A549 (cell line): ENCODE data around the gene TMEM88. TPM values are rescaled to one million over a fixed set of nuclear protein-coding genes. Genes with fewer than 3 reads are reported as not detected.

Experiments used
- ATOH8 ChIP-seq: fragments of 250-450 bp; sonication (Bioruptor Pico); IDR thresholded peaks from 2 replicates; pipeline ENCODE4 v1.5.0; 2020; ENCODE audit warnings: low read depth, mild to moderate bottlenecking, moderate library complexity
- BCL3 ChIP-seq: fragments of >200 bp; sonication (Bioruptor Twin); formaldehyde crosslinking; IDR thresholded peaks from 3 replicates; pipeline ENCODE4 v1.6.1; 2016
- CBX2 ChIP-seq: fragments of 200-600 bp; sonication (generic); IDR thresholded peaks from 2 replicates; pipeline ENCODE4 v1.6.1; 2016; ENCODE audit warnings: low read depth, mild to moderate bottlenecking, borderline replicate concordance
- CEBPB ChIP-seq, 2 experiments: fragments of >200 bp in 1 of 2; sonication (Bioruptor Twin) in 1 of 2; formaldehyde crosslinking in 1 of 2; IDR thresholded peaks; 2 replicates each; pipeline ENCODE4 v1.6.1; 2012 to 2016
- CHD4 ChIP-seq: fragments of 200-600 bp; sonication (generic); IDR thresholded peaks from 2 replicates; pipeline ENCODE4 v1.6.1; 2016; ENCODE audit warnings: antibody characterized with exemption, mild to moderate bottlenecking, borderline replicate concordance
- CTCF ChIP-seq: fragments of >200 bp; sonication (Bioruptor Twin); formaldehyde crosslinking; IDR thresholded peaks from 3 replicates; pipeline ENCODE4 v1.5.1; 2016
- EHMT2 ChIP-seq: fragments of 200-600 bp; sonication (generic); IDR thresholded peaks from 2 replicates; pipeline ENCODE4 v1.6.1; 2016; ENCODE audit warnings: antibody characterized with exemption, low read depth, mild to moderate bottlenecking, moderate library complexity
- EP300 ChIP-seq, 2 experiments: fragments of >200 bp; sonication (Bioruptor Twin); formaldehyde crosslinking; IDR thresholded peaks; 2 replicates in 1 of 2; 3 replicates in 1 of 2; pipeline ENCODE4 v1.6.1; 2016 to 2017
- ESRRA ChIP-seq: fragments of 150-350 bp; IDR thresholded peaks from 2 replicates; pipeline ENCODE4 v1.6.1; 2014; ENCODE audit warnings: mild to moderate bottlenecking, low read length, borderline replicate concordance
- FOSB ChIP-seq: fragments of 250-450 bp; sonication (Bioruptor Pico); IDR thresholded peaks from 2 replicates; pipeline ENCODE4 v1.5.0; 2020; ENCODE audit warnings: mild to moderate bottlenecking, moderate library complexity
- FOXS1 ChIP-seq: fragments of 250-450 bp; sonication (Bioruptor Pico); IDR thresholded peaks from 2 replicates; pipeline ENCODE4 v1.5.0; 2020; ENCODE audit warnings: mild to moderate bottlenecking, moderate library complexity
- HDAC2 ChIP-seq: fragments of 200-600 bp; sonication (generic); IDR thresholded peaks from 2 replicates; pipeline ENCODE4 v1.6.1; 2016
- HEYL ChIP-seq: fragments of 250-450 bp; sonication (Bioruptor Pico); IDR thresholded peaks from 2 replicates; pipeline ENCODE4 v1.8.0; 2021; ENCODE audit warnings: mild to moderate bottlenecking, moderate library complexity
- HMGXB4 ChIP-seq: fragments of 250-450 bp; sonication (Bioruptor Pico); IDR thresholded peaks from 2 replicates; pipeline ENCODE4 v1.5.0; 2021; ENCODE audit warnings: mild to moderate bottlenecking, moderate library complexity, borderline replicate concordance
- JUN ChIP-seq, 2 experiments: fragments of >200 bp; sonication (Bioruptor Twin); formaldehyde crosslinking; IDR thresholded peaks; 2 replicates in 1 of 2; 3 replicates in 1 of 2; pipeline ENCODE4 v1.6.1; 2016 to 2017
- KDM1A ChIP-seq: fragments of 200-600 bp; sonication (generic); IDR thresholded peaks from 2 replicates; pipeline ENCODE4 v1.6.1; 2016; ENCODE audit warnings: low read depth, mild to moderate bottlenecking
- MAFK ChIP-seq: fragments of 450-650 bp; IDR thresholded peaks from 2 replicates; pipeline ENCODE4 v1.6.1; 2014; ENCODE audit not compliant: partially characterized antibody
- MAX ChIP-seq: IDR thresholded peaks from 2 replicates; pipeline ENCODE4 v1.6.1; 2012
- MAZ ChIP-seq: fragments of 150-350 bp; IDR thresholded peaks from 2 replicates; pipeline ENCODE4 v1.6.1; 2014; ENCODE audit warnings: antibody characterized with exemption, low read depth, low read length, borderline replicate concordance
- NFE2L2 ChIP-seq: fragments of 150-350 bp; conservative IDR thresholded peaks from 2 replicates; pipeline ENCODE4 v1.6.1; 2014; ENCODE audit warnings: low read length
- NR3C1 ChIP-seq: fragments of >200 bp; sonication (Bioruptor Twin); formaldehyde crosslinking; IDR thresholded peaks from 3 replicates; pipeline ENCODE4 v1.6.1; 2017
- PHF8 ChIP-seq: fragments of 200-600 bp; sonication (generic); IDR thresholded peaks from 2 replicates; pipeline ENCODE4 v1.6.1; 2016; ENCODE audit warnings: low read depth, mild to moderate bottlenecking, antibody characterized with exemption, moderate library complexity, borderline replicate concordance
- POLR2AphosphoS2 ChIP-seq: conservative IDR thresholded peaks from 2 replicates; pipeline ENCODE4 v1.6.1; 2012; ENCODE audit warnings: low read length, improper control_type of control experiment, inconsistent platforms
- RCOR1 ChIP-seq: fragments of 150-350 bp; IDR thresholded peaks from 2 replicates; pipeline ENCODE4 v1.6.1; 2014; ENCODE audit warnings: antibody characterized with exemption, low read length, low read depth
- REST ChIP-seq: fragments of 200-600 bp; sonication (generic); IDR thresholded peaks from 2 replicates; pipeline ENCODE4 v1.6.1; 2016; ENCODE audit warnings: antibody characterized with exemption, mild to moderate bottlenecking, moderate library complexity
- RFX5 ChIP-seq: fragments of 450-650 bp; IDR thresholded peaks from 2 replicates; pipeline ENCODE4 v1.7.1; 2014; ENCODE audit warnings: antibody characterized with exemption, mild to moderate bottlenecking, moderate library complexity
- RNF2 ChIP-seq: fragments of 200-600 bp; sonication (generic); IDR thresholded peaks from 2 replicates; pipeline ENCODE4 v1.6.1; 2016; ENCODE audit warnings: low read depth, mild to moderate bottlenecking, antibody characterized with exemption, moderate library complexity, borderline replicate concordance
- SMC3 ChIP-seq: fragments of >200 bp; sonication (Bioruptor Twin); formaldehyde crosslinking; IDR thresholded peaks from 3 replicates; pipeline ENCODE4 v1.6.1; 2018; ENCODE audit warnings: inconsistent platforms
- SREBF2 ChIP-seq: fragments of 450-650 bp; IDR thresholded peaks from 2 replicates; pipeline ENCODE4 v1.6.1; 2014; ENCODE audit warnings: mild to moderate bottlenecking, moderate library complexity
- USF2 ChIP-seq: fragments of 450-650 bp; IDR thresholded peaks from 2 replicates; pipeline ENCODE4 v1.6.1; 2014; ENCODE audit warnings: antibody characterized with exemption
- ZFP36 ChIP-seq: fragments of 450-650 bp; IDR thresholded peaks from 2 replicates; pipeline ENCODE4 v1.6.1; 2014; ENCODE audit warnings: borderline replicate concordance; ENCODE audit not compliant: partially characterized antibody
- ZNF302 ChIP-seq: fragments of 250-450 bp; sonication (Bioruptor Pico); IDR thresholded peaks from 2 replicates; pipeline ENCODE4 v1.9.0; 2021; ENCODE audit warnings: inconsistent platforms, mild to moderate bottlenecking, moderate library complexity
- polyA plus RNA-seq, 4 experiments: library from polyadenylated mRNA; depleted of rRNA in 3 of 4; stranded (reverse); fragments of >200 nt; fragmentation: RNase III in 1 of 4; extraction: RNeasy Plus Mini Kit Qiagen cat#74134 plus additional on column Dnase treatment in 1 of 4; gene quantifications; 2 replicates in 3 of 4; 3 replicates in 1 of 4; pipeline ENCODE4 v1.2.3, GENCODE V29; 2011 to 2017

Gene TMEM88
- polyA plus RNA-seq, 2 of the 4 experiments (the other 2 are of a cell fraction), result 0.17 to 0.48 TPM

GRCh38 chr17:7857713-7858521 lies 3.1 kb downstream of the TMEM88 start, which contains the start of gene CYB5D1 (continued):
- TF ChIP-seq FOSB (CRISPR knock-in tag) (peak; percentile 14; the same call in 1 of the 2 replicates), PHF8 (peak; percentile 14), REST (peak; percentile 49; the same call in 1 of the 2 replicates), ESRRA (no peak), NR3C1 (no peak), CEBPB (IDR thresholded peaks at IDR 0.05) (no peak; a peak in 1 of 4 replicates), NFE2L2 (no peak), SMC3 (no peak), RCOR1 (no peak), CHD4 (no peak), EP300 (IDR thresholded peaks at IDR 0.05) (no peak), FOXS1 (CRISPR knock-in tag) (no peak), HDAC2 (0 out of 2 replicates have a peak, but pooled peaks have one; percentile 43), BCL3 (peak; percentile 52; the same call in 1 of the 3 replicates), KDM1A (no peak), EHMT2 (no peak), SREBF2 (no peak), POLR2AphosphoS2 (peak; percentile 46; the same call in 1 of the 2 replicates), MAZ (no peak), CBX2 (no peak), JUN (IDR thresholded peaks at IDR 0.05) (peak; percentile 66 to 73), ZNF302 (CRISPR knock-in tag) (no peak), HMGXB4 (CRISPR knock-in tag) (no peak; the same call in 1 of the 2 replicates), MAX (peak; percentile 97), ATOH8 (CRISPR knock-in tag) (no peak), USF2 (peak; percentile 87), CTCF (no peak), RNF2 (no peak), HEYL (CRISPR knock-in tag) (no peak), ZFP36 (no peak), MAFK (no peak), RFX5 (no peak)
